ENCODE data around the gene PLTP. TPM values are rescaled to one million over a fixed set of nuclear protein-coding genes. Genes with fewer than 3 reads are reported as not detected.

PLTP gene
- total and polyA plus RNA-seq, 2 of the 13 experiments (the other 11 are each of a cell fraction or from before 2014, with no cell fraction given) = 16.9 to 28.6 TPM

DNA sequence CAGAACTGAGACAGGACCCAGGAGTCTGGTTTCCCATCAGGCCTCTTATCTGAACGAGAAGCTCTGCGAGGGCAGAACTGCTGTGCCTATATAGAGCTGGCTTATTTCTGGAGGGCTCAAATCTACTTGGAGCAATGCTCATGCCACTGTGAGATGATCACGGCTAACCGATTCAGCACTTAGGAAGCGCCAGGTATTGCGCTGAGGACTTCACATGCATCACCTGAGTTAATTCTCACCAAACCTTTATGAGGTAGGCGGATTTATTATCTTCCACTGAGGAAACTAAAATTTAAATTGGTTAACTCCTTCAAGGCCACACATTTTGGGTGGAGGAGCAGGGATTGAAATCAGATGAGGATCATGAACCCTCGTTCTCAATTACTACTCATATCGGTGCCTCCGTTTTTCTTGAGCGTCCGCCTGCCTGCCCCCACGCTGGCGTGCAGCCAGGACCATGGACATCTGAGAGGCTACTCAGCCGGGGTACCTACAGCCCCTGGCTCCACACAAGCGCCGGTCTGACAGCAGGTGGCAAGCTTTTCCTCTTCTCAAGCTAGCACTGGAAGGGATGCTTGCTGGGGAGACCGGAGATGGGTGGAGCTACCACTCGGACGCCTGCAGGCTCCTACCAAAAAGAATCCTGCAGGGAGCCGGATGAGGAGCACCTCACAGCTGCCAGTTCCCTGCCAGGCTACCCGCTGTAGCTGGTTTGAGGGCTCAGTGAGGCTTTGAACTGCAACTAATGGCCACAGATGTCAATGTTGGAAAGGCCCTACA is 21.5 kb upstream of the PLTP start (continued):
- 0 out of 2 replicates have a peak, but pooled peaks have one; percentile 37 for TF ChIP-seq ZNF766 (CRISPR knock-in tag; IDR thresholded peaks at IDR 0.05; ENCODE audit: borderline replicate concordance)
- peak; percentile 62; the same call in 1 of the 2 replicates for TF ChIP-seq ZNF251 (CRISPR knock-in tag; IDR thresholded peaks at IDR 0.05)
- TF ChIP-seq ZNF891 (CRISPR knock-in tag; IDR thresholded peaks at IDR 0.05) = no peak
- no peak for TF ChIP-seq KMT2A (CRISPR knock-in tag; IDR thresholded peaks at IDR 0.05)
- no peak for TF ChIP-seq CREM (IDR thresholded peaks at IDR 0.05)
- TF ChIP-seq CREM (CRISPR knock-in tag; IDR thresholded peaks at IDR 0.05) = no peak
- TF ChIP-seq MIER2 (CRISPR knock-in tag; IDR thresholded peaks at IDR 0.05) = peak; percentile 65; the same call in 1 of the 2 replicates
- TF ChIP-seq NCOA1 (CRISPR knock-in tag; IDR thresholded peaks at IDR 0.05) = peak; percentile 41; the same call in 1 of the 2 replicates
- no peak; the same call in none of the 2 replicates for TF ChIP-seq PAX8 (CRISPR knock-in tag; IDR thresholded peaks at IDR 0.05; ENCODE audit: borderline replicate concordance)
- peak; percentile 55; the same call in 1 of the 2 replicates for TF ChIP-seq MYNN (CRISPR knock-in tag; IDR thresholded peaks at IDR 0.05; ENCODE audit: low read depth)
- TF ChIP-seq, protein P1, sequence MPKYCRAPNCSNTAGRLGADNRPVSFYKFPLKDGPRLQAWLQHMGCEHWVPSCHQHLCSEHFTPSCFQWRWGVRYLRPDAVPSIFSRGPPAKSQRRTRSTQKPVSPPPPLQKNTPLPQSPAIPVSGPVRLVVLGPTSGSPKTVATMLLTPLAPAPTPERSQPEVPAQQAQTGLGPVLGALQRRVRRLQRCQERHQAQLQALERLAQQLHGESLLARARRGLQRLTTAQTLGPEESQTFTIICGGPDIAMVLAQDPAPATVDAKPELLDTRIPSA (CRISPR knock-in tag; IDR thresholded peaks at IDR 0.05; ENCODE audit: borderline replicate concordance) = no peak
- TF ChIP-seq ZNF468 (CRISPR knock-in tag; IDR thresholded peaks at IDR 0.05) = no peak
- TF ChIP-seq ZNF232 (CRISPR knock-in tag; IDR thresholded peaks at IDR 0.05; ENCODE audit: borderline replicate concordance) = peak; percentile 69; the same call in 1 of the 2 replicates
- TF ChIP-seq PAF1 (CRISPR knock-in tag; IDR thresholded peaks at IDR 0.05) = peak; percentile 80; the same call in 1 of the 2 replicates
- peak; percentile 88 for TF ChIP-seq SAP130 (CRISPR knock-in tag; IDR thresholded peaks at IDR 0.05; ENCODE audit: low read depth)
- TF ChIP-seq GATAD1 (CRISPR knock-in tag; IDR thresholded peaks at IDR 0.05) = no peak; the same call in 1 of the 2 replicates
- no peak for TF ChIP-seq PCBP1 (IDR thresholded peaks at IDR 0.05; ENCODE audit: borderline replicate concordance, low read depth, low read length)
- no peak for TF ChIP-seq MED8 (CRISPR knock-in tag; IDR thresholded peaks at IDR 0.05; ENCODE audit: insufficient replicate concordance)
- TF ChIP-seq PTBP1 (IDR thresholded peaks at IDR 0.05; ENCODE audit: low read depth, low read length, poor library complexity, severe bottlenecking) = no peak
- no peak for TF ChIP-seq NFYC (CRISPR knock-in tag; IDR thresholded peaks at IDR 0.05)
- TF ChIP-seq SOX13 (IDR thresholded peaks at IDR 0.05) = no peak; the same call in 1 of the 2 replicates
- peak in 1 of 2 experiments; percentile 68; a peak in 1 of 4 replicates for TF ChIP-seq SOX13 (CRISPR knock-in tag; conservative IDR thresholded peaks at IDR 0.05 in 1 of 2, IDR thresholded peaks at IDR 0.05 in 1 of 2)
- peak; percentile 65 to 82; a peak in 3 of 4 replicates for TF ChIP-seq POLR2A (IDR thresholded peaks at IDR 0.05; ENCODE audit: insufficient read depth in 1 of 2, low read depth in 2 of 2, low read length in 2 of 2)
- TF ChIP-seq SOX6 (IDR thresholded peaks at IDR 0.05) = no peak
- TF ChIP-seq SOX6 (CRISPR knock-in tag; IDR thresholded peaks at IDR 0.05) = peak; percentile 58; the same call in 1 of the 2 replicates
- no peak for TF ChIP-seq ZNF678 (CRISPR knock-in tag; IDR thresholded peaks at IDR 0.05)
- TF ChIP-seq, protein P2, sequence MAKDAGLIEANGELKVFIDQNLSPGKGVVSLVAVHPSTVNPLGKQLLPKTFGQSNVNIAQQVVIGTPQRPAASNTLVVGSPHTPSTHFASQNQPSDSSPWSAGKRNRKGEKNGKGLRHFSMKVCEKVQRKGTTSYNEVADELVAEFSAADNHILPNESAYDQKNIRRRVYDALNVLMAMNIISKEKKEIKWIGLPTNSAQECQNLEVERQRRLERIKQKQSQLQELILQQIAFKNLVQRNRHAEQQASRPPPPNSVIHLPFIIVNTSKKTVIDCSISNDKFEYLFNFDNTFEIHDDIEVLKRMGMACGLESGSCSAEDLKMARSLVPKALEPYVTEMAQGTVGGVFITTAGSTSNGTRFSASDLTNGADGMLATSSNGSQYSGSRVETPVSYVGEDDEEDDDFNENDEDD (CRISPR knock-in tag; IDR thresholded peaks at IDR 0.05; ENCODE audit: borderline replicate concordance) = no peak; the same call in 1 of the 2 replicates
- TF ChIP-seq CC2D1A (CRISPR knock-in tag; IDR thresholded peaks at IDR 0.05) = no peak

Data from HepG2 (cell line).